Chondrocyte (in vitro differentiated cells): ENCODE measurements around the gene PLCB4. TPM values are rescaled to one million over a fixed set of nuclear protein-coding genes. Genes with fewer than 3 reads are reported as not detected.

Experiments
- DNase-seq: peaks from one replicate; pipeline ENCODE4 v3.0.0; 2021; ENCODE audit warnings: mixed read lengths, low spot score
- H3K27ac Mint-ChIP-seq: one replicate; pipeline ENCODE4 v1.8.0; 2021; ENCODE audit warnings: mild to moderate bottlenecking, moderate library complexity, mixed read lengths; ENCODE audit not compliant: unreplicated experiment
- H3K27me3 Mint-ChIP-seq: 2 replicates; pipeline ENCODE4 v1.8.0; 2021; ENCODE audit warnings: low read depth, mixed read lengths
- H3K36me3 Mint-ChIP-seq: 2 replicates; pipeline ENCODE4 v1.8.0; 2021; ENCODE audit warnings: low read depth, mixed read lengths
- H3K4me1 Mint-ChIP-seq: 2 replicates; pipeline ENCODE4 v1.8.0; 2021; ENCODE audit warnings: low read depth, mild to moderate bottlenecking, mixed read lengths
- H3K4me3 Mint-ChIP-seq: one replicate; pipeline ENCODE4 v1.8.0; 2021; ENCODE audit warnings: mild to moderate bottlenecking, moderate library complexity, mixed read lengths; ENCODE audit not compliant: unreplicated experiment
- H3K9me3 Mint-ChIP-seq: 2 replicates; pipeline ENCODE4 v1.8.0; 2021; ENCODE audit warnings: low read depth, mixed read lengths
- total RNA-seq: library from RNA; stranded (reverse); gene quantifications from 3 replicates; pipeline ENCODE4 v1.2.1, GENCODE V29; 2021
- TF ChIP-seq, protein P1 (sequence below): fragments of 200-600 bp; sonication (generic); IDR thresholded peaks from 2 replicates; pipeline ENCODE4 v1.5.0; 2021; ENCODE audit warnings: antibody characterized with exemption, mild to moderate bottlenecking, moderate library complexity

Gene PLCB4
- total RNA-seq, 1 donor from 2014 or later: 13.3 TPM

DNA sequence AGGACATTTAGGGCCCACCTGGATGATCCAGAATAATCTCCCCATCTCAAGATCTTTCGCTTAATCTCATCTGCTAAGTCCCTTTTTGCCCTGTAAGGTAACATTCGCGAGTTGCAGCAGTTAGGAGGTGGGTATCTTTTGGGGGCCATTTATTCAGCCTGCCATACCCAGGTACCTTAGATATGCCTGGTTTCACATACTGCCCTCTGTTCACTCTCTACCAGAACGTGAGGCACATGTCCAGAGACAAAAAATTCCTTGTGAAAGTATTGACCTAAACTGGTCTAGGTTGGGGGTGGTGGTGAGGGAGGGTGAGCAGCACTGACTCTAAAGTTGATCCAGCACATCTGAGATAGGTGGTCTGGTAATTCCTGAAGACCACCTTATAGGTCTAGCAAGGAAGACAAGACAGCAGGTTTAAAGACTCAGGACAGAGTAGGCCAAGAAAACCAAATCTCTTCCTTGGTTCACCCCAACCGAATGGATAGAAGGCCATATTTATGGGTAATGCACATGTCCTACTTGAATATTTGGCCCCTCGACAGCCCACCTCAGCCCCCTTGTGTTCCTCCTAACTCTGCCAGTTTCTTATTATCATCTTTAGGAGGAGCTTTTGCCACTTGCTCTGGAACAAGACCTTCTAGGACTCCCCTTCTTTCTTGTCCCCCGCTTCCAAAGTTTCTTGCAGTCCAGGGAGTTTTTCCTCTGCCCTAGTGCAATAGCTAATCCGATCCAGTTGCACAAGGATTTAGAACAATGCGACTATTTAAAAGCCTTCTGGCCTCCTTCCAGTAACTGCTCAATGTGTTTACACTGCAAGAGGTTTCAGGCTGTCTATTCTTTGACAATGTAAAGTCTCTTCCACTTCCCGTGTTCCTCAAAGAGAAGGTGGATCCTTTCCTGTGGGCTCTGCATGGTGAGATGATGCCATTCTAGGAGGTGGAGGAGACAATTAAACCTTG lies 232.5 kb downstream of the PLCB4 start:
- Mint-ChIP-seq H3K4me3 (no peak overlapping the region), H3K36me3 (no peaks in the 10 kb centered on the region), H3K4me1 (peaks cover 42% of the 10 kb centered on the region), H3K27ac (peak overlapping the region; percentile 73), H3K27me3 (no peaks in the 10 kb centered on the region), H3K9me3 (no peaks in the 10 kb centered on the region)
- TF ChIP-seq, protein P1, sequence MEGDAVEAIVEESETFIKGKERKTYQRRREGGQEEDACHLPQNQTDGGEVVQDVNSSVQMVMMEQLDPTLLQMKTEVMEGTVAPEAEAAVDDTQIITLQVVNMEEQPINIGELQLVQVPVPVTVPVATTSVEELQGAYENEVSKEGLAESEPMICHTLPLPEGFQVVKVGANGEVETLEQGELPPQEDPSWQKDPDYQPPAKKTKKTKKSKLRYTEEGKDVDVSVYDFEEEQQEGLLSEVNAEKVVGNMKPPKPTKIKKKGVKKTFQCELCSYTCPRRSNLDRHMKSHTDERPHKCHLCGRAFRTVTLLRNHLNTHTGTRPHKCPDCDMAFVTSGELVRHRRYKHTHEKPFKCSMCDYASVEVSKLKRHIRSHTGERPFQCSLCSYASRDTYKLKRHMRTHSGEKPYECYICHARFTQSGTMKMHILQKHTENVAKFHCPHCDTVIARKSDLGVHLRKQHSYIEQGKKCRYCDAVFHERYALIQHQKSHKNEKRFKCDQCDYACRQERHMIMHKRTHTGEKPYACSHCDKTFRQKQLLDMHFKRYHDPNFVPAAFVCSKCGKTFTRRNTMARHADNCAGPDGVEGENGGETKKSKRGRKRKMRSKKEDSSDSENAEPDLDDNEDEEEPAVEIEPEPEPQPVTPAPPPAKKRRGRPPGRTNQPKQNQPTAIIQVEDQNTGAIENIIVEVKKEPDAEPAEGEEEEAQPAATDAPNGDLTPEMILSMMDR: no peak
- no peak for DNase-seq

DNA sequence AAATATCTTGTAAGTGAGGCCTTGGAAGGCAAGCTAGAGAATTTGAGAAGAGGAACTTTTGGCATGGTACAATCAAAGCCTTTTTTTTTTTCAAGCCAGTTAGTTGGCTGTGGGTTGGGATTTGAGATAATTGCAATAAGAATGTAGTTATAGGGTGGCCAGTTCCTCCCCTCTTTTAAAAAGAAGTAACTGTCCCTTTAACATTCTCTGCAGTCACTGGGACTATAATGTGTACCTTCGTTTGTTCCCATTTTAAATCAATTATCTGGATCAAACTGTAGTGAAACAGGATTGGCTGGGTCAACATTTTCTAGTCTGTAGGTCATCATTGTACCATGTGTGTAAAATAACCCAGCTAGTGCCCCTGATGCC lies 233.2 kb downstream of the PLCB4 start:
- Mint-ChIP-seq H3K9me3 (no peaks in the 10 kb centered on the region), H3K4me1 (peaks cover 46% of the 10 kb centered on the region), H3K27me3 (no peaks in the 10 kb centered on the region), H3K4me3 (no peak overlapping the region), H3K27ac (no peak overlapping the region), H3K36me3 (no peaks in the 10 kb centered on the region)
- DNase-seq: no peak
- TF ChIP-seq, protein P1: no peak

DNA sequence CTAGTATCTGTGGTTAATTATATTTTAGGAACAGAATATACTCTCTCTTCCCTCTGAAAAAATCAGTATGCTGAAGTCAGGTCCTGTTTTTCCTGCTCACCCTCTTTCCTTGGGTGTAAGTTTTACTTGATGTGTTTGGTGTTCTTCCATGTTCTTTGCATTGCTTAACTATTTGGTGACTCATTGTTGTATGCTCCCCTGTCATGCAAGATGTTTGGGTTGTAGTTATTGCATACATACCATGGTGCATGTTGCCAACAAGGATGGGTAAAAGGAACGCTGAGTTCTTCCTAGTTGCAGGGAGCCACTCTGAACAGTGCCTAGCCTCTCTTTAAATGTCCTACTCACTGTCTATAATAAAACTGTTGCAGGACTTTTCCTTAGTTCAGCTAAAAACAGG lies 237.6 kb downstream of the PLCB4 start:
- peak overlapping the region; percentile 70 for H3K27ac Mint-ChIP-seq
- no peak overlapping the region for H3K4me3 Mint-ChIP-seq
- TF ChIP-seq, protein P1: no peak
- H3K36me3 Mint-ChIP-seq: peaks cover 3% of the 10 kb centered on the region
- peaks cover 40% of the 10 kb centered on the region for H3K4me1 Mint-ChIP-seq
- no peak for DNase-seq
- H3K27me3 Mint-ChIP-seq: no peaks in the 10 kb centered on the region
- H3K9me3 Mint-ChIP-seq: peaks cover 1% of the 10 kb centered on the region

DNA sequence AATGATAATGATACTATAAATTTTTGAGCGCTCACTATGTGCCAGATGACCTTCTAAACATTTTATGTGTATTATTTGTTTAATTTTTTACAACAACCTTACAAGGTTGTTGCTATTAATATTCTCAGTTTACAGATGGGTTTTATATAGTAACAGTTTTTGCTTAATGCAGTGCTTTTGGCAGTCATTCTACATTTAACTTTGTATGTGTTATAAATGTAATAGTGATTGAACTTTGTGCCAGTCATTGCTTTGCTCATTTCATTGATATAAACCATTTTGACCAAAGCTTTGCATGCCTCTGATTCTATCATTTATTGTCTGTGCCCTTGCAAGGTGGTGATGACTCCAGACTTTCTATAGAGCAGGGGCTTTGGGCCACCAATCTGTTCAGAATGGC lies 239.2 kb downstream of the PLCB4 start:
- DNase-seq: no peak

DNA sequence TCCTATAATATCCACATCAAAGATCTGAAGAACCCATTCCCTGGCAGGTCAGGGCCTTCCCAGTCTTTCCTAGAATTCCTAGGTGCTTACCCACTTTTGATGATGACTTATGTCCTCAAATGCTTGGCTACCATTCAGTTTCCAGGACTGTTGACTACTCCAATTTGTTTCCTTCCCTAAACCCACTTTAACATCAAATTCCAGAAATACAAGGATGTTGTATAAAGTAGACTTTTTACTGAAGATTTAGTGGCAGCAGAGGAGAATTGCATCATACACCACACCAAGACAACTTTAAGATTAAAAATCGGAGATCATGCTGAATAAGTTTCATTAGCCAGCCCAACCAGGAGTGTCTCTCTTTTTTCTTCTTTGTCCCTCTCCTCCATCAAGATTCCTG lies 242.2 kb downstream of the PLCB4 start:
- Mint-ChIP-seq H3K36me3 (peaks cover 7% of the 10 kb centered on the region), H3K4me3 (no peak overlapping the region), H3K9me3 (peaks cover 3% of the 10 kb centered on the region), H3K4me1 (peaks cover 37% of the 10 kb centered on the region), H3K27ac (peak overlapping the region; percentile 88), H3K27me3 (no peaks in the 10 kb centered on the region)
- DNase-seq: no peak
- TF ChIP-seq, protein P1: no peak

More for the DNA sequence above, 239.2 kb downstream of the PLCB4 start:
- H3K4me1 Mint-ChIP-seq: peaks cover 38% of the 10 kb centered on the region
- H3K36me3 Mint-ChIP-seq: peaks cover 4% of the 10 kb centered on the region
- H3K9me3 Mint-ChIP-seq: peaks cover 3% of the 10 kb centered on the region
- H3K27me3 Mint-ChIP-seq: no peaks in the 10 kb centered on the region
- no peak overlapping the region for H3K27ac Mint-ChIP-seq
- TF ChIP-seq, protein P1: no peak
- H3K4me3 Mint-ChIP-seq: no peak overlapping the region
